HG02763 (cell line): ENCODE results near the gene LRRC71.

Experiments used
- ATAC-seq: cut with Tn5 transposase; IDR thresholded peaks from one replicate; pipeline ENCODE4 v1.9.1; 2021; ENCODE audit warnings: mild to moderate bottlenecking, moderate library complexity; ENCODE audit not compliant: unreplicated experiment

The LRRC71 gene

GRCh38 chr1:156905176-156905575, 15.3 kb upstream of the LRRC71 start:
- ATAC-seq = no peak

GRCh38 chr1:156905651-156906050, 14.8 kb upstream of the LRRC71 start:
- no peak for ATAC-seq

- no peak for ATAC-seq
These were observed 14.1 kb upstream of the LRRC71 start for GRCh38 chr1:156906206-156906906.

GRCh38 chr1:156908541-156908940, 11.9 kb upstream of the LRRC71 start:
- ATAC-seq = no peak

- ATAC-seq = no peak
These were observed 11.5 kb upstream of the LRRC71 start for GRCh38 chr1:156908955-156909354.

GRCh38 chr1:156909671-156910070, 10.8 kb upstream of the LRRC71 start:
- no peak for ATAC-seq

GRCh38 chr1:156910309-156910782, 10.1 kb upstream of the LRRC71 start:
- no peak for ATAC-seq

GRCh38 chr1:156911577-156912298, 8.7 kb upstream of the LRRC71 start:
- no peak for ATAC-seq

GRCh38 chr1:156912310-156912709, 8.1 kb upstream of the LRRC71 start:
- no peak for ATAC-seq

- ATAC-seq = no peak
These were observed 7.3 kb upstream of the LRRC71 start for GRCh38 chr1:156912861-156913808.

- ATAC-seq = no peak
These were observed 6.5 kb upstream of the LRRC71 start for GRCh38 chr1:156913809-156914387.

GRCh38 chr1:156914440-156914856, 6.0 kb upstream of the LRRC71 start:
- no peak for ATAC-seq

GRCh38 chr1:156921053-156921529, 659 bp downstream of the LRRC71 start:
- ATAC-seq = no peak

- ATAC-seq = no peak
These were observed 2.7 kb downstream of the LRRC71 start for GRCh38 chr1:156922986-156923669.

GRCh38 chr1:156923670-156924477, 3.4 kb downstream of the LRRC71 start:
- ATAC-seq = no peak

GRCh38 chr1:156924478-156925153, 4.2 kb downstream of the LRRC71 start:
- ATAC-seq = no peak

- ATAC-seq = no peak
These were observed 5.0 kb downstream of the LRRC71 start for GRCh38 chr1:156925154-156926010.

- no peak for ATAC-seq
These were observed 5.7 kb downstream of the LRRC71 start for GRCh38 chr1:156926175-156926574.
